ACHN (cell line): ENCODE measurements around the gene MLXIPL.
"Not testable (repeated sequence)": the region's sequence is repeated elsewhere in the genome, so short reads cannot be mapped to it uniquely, and the experiment has no call there.

Experiments used
- DNase-seq: peaks from one replicate; pipeline ENCODE4 v3.0.0-alpha.2; 2015
- in situ Hi-C: cut with HindIII; loops from 2 replicates; pipeline ENCODE4 v1.10.0; 2017; ENCODE audit warnings: low sequenced_read_pairs, low pct_ligation_motif_present, low pct_unique_long_range_greater_than_20kb

Gene MLXIPL

DNA sequence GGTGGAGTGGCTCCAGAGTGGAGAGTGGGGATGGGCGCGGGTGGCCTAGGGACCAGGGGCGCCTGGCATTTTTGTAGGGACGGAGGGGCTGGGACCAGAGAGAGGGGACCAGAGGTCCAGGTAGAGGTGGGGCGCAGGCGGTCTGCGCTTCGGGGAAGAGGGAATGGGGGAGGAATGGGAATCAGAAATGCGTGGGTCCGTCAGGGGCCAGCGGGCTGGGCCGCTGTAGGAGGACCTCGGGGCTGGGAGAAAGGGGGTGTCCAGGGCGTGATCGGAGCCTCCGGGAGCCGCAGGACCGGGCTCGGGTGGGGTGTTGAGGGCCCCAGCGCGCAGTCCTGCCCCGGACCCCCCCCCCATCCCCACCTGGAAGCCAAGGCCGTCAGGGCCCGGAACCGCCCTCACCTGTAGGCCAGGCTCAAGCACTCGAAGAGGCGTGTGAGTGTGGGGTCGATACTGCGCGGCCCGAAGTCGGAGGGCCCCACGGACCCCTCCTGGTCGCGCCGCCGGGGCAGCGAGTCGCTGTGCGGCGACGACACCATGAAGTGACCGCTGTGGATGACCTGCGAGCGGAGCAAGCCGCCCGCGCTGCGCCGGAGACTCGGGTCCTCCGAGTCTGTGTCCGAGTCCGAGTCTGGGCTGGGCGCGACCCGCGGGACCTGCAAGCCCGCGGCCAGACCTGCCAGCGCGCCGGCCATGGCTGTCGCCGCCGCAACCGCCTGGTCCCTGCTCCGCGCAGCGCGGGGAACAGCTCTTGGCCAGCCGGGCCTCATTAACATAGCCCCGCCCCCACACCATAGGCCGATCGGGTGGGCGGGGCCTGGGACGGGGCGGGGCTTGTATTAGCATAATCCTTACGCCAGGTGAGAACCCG, at the start of gene MLXIPL:
Gene MLXIPL (minus strand): TSS at position 725 of the 871 bp plus-strand sequence. CDS start 30 bp downstream, at position 695.
- in situ Hi-C loops: no loop called here
- DNase-seq: peak; percentile 77

- in situ Hi-C loops: no loop called here
Measured at GRCh38 chr7:73671857-73672445, 47.6 kb upstream of the MLXIPL start.

DNA sequence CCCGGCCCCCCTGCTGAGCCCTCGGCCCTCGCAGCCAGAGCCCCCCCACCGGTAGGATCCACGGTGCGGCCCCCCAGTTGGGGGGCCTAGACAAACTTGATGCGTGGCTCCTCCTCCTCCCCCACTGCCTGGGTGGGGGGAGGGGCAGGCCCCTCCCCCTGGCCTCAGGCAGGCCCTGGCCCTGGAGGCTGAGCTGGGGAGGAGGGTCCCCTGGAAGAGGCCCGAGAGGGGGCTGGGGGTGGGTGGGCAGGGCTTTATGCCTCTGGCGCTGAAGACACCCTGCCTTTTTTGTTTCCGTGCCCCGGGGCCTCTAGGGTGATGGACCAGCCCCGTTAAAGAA, 47.0 kb upstream of the MLXIPL start:
- DNase-seq: no peak
- in situ Hi-C loops: no loop called here

More at GRCh38 chr7:73671857-73672445, 47.6 kb upstream of the MLXIPL start:
- no peak for DNase-seq

GRCh38 chr7:73669858-73670385, 45.6 kb upstream of the MLXIPL start:
- in situ Hi-C loops: no loop called here

GRCh38 chr7:73669288-73669701, 45.0 kb upstream of the MLXIPL start:
- DNase-seq: no peak
- in situ Hi-C loops: no loop called here

More at GRCh38 chr7:73669858-73670385, 45.6 kb upstream of the MLXIPL start:
- DNase-seq: no peak

DNA sequence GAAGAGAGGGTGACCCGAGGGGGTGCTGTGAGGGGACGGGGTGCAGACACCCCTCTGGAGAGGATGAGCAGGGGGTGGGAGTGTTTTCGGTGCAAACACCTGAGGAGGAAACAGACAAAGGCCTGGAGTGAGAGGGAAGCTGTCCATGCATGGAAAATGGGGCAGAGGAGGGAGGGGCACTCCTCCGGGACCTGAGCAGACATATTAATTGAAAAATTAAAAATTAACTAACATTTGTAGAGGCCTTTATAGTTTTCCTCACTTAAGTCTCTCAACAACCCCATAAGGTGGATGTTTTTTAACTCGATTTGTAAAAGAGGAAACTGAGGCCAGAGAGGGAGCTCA, 44.5 kb upstream of the MLXIPL start:
- no peak for DNase-seq
- in situ Hi-C loops: no loop called here

DNA sequence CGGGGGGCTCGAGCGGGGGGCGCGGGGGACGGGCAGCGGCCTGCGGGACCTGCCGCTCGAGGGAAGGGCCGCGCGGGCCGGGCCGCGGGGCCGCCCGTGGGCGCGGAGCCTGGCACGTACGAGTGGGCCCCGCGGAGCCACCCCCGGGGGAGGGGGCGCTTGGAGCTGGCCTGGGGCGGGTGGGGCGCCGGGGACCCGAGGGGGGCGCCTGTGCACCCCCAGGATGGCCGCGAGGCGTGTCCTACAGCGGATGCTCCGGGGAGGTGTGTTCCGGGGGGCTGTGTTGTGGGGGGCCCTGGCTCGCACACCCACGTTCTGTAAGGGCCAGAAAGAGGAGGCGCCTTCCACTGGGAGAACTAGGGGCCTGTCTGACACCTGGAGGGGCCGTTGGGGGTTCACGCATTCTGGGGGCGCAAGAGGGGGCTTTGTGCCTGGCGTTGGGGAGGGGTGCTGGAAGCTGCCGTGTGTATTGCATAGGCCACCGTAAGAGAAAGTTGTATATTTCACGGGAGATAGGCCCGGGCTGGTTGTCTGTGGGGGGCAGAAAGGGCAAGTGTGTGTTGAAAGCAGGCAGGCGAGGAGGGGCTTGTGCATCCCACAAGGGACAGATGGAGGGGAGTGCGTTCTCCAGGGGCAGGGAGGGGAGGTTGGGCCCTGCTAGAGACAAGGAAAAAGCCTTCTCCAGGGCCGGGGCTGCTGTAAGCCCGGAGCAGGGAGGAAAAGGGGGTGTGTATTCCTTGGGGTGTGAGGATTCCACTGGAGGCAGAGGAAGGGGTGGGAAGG, 44.0 kb upstream of the MLXIPL start:
- DNase-seq: no peak
- in situ Hi-C loops: no loop called here

DNA sequence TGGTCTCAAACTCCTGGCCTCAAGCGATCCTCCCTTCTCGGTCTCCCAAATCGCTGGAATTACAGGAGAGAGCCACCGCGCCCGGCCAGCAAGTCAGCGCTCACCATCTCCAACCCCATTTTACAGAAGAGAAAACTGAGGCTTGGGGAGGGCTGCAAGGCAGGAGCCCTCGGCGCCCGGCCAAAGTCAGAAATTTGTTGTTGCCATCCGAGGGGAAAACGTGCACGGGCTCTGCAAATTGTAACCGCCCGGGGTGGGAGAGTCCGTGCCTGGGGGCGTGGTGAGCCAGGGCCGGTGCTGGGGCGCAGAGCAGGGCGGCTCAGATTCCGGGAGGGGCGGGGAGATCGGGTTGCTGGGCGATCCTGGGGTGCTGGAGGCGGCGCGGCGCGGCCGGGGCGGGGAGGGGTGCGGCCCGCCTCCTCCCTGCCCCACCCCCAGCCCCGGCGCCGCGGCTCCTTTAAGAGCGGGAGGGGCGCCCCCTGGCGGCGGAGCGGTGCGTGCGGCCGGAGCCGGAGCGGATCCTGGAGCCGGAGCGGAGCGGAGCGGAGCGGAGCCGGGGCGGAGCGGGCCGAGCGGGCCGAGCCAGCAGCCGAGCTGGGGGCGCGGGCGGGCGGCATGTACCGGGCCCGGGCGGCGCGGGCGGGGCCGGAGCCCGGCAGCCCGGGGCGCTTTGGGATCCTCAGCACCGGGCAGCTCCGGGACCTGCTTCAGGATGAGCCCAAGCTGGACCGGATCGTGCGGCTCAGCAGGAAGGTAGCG, 43.2 kb upstream of the MLXIPL start, which contains the start of gene VPS37D:
Gene VPS37D (plus strand): TSS at position 488 of the 759 bp plus-strand sequence. CDS start 128 bp downstream, at position 616.
- DNase-seq: peak; percentile 95
- in situ Hi-C loops: no loop called here

DNA sequence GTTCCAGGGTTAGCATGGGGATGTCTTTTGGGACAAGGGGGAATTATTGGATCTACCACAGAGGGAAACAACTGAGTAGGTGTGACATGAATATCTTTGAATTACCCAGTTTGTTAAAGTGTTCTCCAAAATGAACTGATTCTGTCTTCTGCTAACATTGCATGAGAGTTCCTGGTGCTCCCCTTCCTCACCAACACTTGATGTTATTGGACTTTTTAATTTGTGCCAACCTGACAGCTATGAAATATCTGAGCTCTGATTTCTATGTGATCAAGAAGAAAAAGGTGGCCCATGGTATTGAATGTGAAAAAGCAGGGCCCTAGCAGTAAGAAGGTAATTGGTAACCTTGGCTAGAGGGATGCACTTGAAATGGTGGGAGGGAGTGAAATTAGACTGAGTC, 38.7 kb upstream of the MLXIPL start:
- in situ Hi-C loops: no loop called here
- no peak for DNase-seq

DNA sequence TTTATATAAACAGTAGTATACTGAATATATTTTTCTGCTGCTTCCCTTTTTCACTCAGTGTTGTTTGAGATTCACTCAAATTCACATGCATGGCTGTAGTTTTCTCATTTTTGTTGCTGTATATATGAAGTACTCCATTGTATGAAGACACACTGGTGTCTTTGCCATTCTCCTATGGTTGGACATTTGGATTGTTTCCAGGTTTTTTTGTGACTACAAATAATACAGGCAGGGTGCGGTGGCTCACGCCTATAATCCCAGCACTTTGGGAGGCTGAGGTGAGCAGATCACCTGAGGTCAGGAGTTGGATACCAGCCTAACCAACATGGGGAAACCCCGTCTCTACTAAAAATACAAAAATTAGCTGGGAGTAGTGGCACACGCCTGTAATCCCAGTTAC, 36.3 kb upstream of the MLXIPL start:
- DNase-seq, in situ Hi-C loops: not testable (repeated sequence)

- in situ Hi-C loops: no loop called here
- no peak for DNase-seq
Measured at GRCh38 chr7:73659983-73660382, 35.7 kb upstream of the MLXIPL start.

GRCh38 chr7:73655309-73655708, 31.0 kb upstream of the MLXIPL start:
- DNase-seq, in situ Hi-C loops: not testable (repeated sequence)

- in situ Hi-C loops: no loop called here
- no peak for DNase-seq
Measured at GRCh38 chr7:73652541-73652949, 28.2 kb upstream of the MLXIPL start.

- DNase-seq: no peak
- in situ Hi-C loops: no loop called here
Measured at GRCh38 chr7:73650524-73650923, 26.2 kb upstream of the MLXIPL start.

GRCh38 chr7:73649576-73649975, 25.3 kb upstream of the MLXIPL start:
- in situ Hi-C loops: no loop called here
- DNase-seq: no peak

DNA sequence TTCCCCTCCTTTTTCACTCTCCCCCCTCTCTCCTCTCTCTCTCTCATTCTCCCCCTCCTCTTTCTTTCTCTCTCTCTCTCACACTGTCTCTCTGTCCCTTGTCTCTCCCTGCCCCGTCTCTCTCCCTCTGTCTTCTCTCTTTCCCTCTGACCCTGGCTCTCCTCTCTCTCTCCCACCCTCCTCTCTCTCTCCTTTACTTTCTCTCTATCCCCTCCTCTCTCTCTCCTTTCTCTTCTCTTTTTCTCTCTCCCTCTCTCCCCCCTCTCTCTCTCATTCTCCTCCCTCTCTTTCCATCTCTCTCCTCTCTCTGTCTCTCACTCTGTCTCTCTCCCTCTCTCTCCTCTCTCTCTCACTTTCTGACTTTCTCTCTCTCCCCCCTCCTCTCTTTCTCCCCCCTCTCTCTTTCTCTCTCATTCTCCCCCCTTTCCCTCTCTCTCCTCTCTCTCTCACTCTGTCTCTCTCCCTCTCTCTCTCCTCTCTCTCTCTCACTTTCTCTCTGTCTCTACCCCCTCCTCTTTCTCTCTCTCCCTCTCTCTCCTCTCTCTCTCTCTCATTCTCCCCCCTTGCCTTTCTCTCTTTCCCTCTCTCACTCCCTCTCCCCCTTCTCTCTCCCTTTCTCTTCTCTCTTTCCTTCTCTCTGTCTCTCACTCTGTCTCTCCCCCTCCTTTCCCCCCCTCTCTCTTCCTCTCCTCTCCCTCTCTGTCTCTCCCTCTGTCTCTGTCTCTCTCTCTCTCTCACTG, 24.4 kb upstream of the MLXIPL start:
- in situ Hi-C loops: no loop called here

DNA sequence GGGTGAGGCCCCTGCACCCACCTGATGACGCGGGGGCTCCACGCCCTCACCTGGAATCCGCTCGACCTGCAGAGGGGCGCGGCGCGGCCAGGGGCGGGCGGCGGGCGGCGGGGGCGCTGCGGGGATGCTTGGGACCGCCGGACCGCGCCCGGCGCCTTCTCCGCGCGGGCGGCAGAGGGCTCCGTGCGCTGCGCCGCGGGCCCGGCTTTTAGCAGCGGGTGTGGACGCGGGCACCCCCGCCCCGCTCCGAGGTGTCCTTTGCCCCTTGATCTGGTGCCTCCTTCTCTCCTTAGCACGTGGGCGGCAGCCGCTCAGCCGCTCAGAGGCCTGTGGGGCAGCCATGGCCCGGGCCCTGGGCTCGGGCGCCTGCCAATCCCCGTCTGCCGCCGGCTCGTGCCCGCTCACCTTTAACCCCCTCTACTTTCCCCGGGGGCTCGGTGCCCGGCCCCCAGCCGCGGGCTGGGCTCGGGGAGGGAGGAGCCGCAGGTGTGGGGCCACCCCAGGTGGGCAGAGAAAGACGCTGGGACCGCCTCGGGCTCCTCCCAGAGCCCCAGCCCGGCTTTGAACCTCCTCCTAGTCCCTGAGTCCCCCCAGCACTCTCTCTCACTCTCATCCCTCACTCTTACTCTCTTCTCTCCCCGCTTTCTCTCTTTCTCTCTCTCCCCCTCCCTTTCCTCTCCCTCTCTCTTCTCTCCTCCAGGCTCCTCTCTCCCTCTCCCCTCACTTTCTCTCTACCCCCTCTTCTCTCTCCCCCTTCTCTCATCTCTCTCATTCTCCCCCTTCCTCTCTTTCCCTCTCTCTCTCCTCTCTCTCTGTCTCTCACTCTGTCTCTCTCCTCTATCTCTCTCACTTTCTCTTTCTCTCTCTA, 23.6 kb upstream of the MLXIPL start:
- in situ Hi-C loops: no loop called here
- DNase-seq: peak; percentile 36

More for the DNA sequence above, 24.4 kb upstream of the MLXIPL start:
- no peak for DNase-seq
